C4-2B (cell line): ENCODE results near the gene RGS11.
A peak's percentile ranks its signal among the peaks of the same experiment; 100 is the strongest.
"Not testable (repeated sequence)": the region's sequence is repeated elsewhere in the genome, so short reads cannot be mapped to it uniquely, and the experiment has no call there.

Experiments
- H3K27ac ChIP-seq: fragments of 450-650 bp; 2 replicates; pipeline ENCODE4 v1.5.1; 2017
- ZFX ChIP-seq: fragments of 450-650 bp; IDR thresholded peaks from 2 replicates; pipeline ENCODE4 v1.6.1; 2017
- TF ChIP-seq, protein P1 (sequence below): fragments of 450-650 bp; conservative IDR thresholded peaks from 2 replicates; pipeline ENCODE4 v1.5.1; 2017; ENCODE audit warnings: mild to moderate bottlenecking

Gene RGS11

DNA sequence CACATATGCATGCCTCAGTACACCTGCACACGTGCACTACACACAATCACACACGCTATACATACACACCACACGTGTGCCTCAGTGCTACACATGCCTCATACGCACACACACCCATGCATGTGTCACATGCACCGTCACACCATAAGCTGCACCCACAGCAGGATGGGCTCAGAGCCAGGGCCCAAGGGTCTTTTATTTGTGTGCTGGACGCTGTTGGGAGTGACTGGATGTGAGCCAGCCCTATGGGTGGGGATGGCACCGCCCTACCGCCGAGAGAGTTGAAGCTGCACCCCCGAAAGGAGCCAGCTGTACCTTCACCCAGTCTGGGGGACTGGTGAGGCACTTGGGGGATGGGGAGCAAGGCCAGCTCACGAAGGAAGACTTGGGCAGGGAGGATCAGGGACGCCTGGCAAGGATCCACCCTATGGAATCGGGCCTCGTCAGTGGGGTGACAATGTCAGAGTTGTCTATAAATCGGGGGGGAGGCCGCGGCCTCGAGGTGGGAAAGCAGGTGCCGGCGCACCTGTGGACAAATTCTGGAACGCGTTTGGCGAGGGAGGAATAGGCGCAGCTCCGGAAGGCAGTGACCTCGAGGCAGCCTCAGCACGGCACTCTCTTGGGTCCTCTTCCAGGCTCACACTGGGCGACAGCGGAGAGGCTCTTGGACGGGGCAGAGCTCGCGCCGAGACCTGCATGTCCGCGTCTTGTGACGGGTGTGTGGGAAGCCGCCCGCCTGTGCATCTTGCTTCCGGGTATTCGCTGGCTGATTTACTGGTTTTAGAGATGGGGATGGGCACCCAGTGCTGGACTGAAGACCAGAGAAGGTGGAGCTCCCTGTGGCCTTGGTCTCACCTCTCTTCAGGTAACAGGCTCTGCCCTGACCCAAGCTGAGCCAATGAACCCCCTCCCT lies 7.3 kb downstream of the RGS11 start:
- H3K27ac ChIP-seq, result peak overlapping the region; percentile 54
- no peak for TF ChIP-seq ZFX
- TF ChIP-seq, protein P1, sequence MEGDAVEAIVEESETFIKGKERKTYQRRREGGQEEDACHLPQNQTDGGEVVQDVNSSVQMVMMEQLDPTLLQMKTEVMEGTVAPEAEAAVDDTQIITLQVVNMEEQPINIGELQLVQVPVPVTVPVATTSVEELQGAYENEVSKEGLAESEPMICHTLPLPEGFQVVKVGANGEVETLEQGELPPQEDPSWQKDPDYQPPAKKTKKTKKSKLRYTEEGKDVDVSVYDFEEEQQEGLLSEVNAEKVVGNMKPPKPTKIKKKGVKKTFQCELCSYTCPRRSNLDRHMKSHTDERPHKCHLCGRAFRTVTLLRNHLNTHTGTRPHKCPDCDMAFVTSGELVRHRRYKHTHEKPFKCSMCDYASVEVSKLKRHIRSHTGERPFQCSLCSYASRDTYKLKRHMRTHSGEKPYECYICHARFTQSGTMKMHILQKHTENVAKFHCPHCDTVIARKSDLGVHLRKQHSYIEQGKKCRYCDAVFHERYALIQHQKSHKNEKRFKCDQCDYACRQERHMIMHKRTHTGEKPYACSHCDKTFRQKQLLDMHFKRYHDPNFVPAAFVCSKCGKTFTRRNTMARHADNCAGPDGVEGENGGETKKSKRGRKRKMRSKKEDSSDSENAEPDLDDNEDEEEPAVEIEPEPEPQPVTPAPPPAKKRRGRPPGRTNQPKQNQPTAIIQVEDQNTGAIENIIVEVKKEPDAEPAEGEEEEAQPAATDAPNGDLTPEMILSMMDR, result no peak

DNA sequence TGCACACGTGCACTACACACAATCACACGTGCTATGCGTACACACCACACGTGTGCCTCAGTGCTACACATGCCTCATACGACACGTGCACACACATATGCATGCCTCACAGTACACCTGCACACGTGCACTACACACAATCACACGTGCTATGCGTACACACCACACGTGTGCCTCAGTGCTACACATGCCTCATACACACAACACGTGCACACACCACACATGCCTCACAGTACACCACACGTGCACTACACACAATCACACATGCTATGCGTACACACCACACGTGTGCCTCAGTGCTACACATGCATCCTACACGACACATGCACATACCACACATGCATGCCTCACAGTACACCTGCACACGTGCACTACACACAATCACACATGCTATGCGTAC lies 8.2 kb downstream of the RGS11 start:
- H3K27ac ChIP-seq, result not testable (repeated sequence)

DNA sequence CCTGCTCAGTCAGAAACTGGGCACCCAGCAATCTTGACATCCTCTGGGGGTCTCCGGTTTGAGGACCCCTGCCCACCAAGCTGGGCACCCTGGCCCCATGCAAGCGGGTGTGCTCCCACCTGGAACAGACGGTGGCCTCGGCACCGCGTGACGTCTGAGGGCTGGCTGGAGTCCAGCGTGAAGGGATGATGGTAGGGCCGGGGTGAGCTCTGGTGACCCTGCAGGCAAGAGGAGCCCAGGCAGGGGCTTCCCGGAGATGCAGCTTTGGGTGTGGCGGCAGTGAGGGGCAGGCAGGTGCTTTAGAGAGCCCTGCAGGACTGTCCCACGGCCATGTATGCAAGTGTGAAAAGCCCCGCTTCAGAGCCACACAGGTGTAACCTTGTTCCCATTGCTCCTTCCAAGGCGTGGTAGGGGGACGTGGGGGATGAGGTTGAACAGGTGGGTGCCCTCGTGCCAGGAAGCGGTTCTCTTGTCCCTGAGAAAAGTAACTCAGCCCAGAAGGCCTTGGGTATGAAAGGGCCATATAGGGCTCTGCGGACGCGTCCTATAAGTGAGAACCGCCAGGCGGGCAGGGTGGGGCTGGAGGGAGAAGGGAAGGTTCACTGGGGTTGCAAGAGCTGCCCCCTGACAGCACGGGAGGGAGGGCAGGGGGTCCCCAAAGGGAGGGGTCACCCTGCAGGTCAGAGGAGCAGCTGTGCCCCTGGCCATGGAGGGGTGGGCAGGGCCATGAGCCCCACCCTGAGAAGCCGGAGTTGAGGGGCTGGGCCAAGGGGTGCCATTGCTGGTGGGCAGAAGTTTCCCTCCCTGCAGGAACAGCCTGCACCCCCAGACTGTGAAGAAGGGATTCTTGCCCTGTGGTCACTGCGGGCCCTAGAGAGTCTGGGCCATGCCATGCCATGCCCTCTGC lies 9.2 kb downstream of the RGS11 start:
- TF ChIP-seq, protein P1, result no peak
- TF ChIP-seq ZFX, result no peak
- H3K27ac ChIP-seq, result no peak overlapping the region

DNA sequence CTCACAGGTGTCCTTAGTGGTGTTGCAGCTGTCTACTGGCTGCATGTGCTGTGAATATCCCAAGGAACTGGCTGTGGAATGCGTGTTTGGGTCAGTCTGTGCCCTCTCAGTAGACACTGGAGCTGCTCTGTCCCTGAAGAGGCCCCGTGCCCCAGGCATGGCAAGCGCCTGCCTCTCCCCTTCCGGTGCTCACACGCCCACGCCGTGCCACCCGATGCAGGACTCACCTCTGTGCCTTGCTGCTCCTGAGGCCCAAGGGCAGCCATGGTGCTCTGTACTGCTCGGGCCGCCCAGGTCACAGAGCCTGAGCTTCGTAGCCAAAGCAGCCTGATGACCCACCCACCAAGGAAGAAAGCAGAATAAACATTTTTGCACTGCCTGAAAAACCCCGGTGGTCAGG lies 10.0 kb downstream of the RGS11 start:
- TF ChIP-seq, protein P1, result no peak
- TF ChIP-seq ZFX, result no peak
- no peak overlapping the region for H3K27ac ChIP-seq

DNA sequence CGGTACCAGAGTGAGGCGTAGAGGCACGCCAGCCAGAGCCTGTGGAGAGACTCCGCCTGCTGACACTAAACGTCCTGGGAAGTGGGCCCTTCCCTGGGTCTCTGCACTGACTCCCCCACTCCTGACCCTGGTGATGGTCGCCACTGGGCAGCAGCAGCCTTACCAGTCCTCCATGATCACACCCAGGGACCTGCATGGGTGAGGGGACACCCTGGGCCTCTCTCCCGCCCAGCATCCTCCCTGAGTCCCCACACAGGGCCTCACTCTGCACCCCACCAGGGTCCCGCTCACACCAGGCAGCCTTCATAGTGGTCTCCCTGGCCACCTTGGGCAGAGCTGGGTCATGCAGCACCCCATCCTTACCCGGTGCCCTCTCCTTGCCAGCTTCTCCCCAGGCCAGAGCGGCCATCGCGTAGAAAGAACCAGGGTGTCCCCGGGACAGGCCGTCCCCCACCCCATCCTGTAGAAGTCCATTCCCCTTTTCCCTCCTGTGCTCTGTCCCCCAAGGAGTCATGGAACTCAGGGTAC lies 10.7 kb downstream of the RGS11 start:
- no peak overlapping the region for H3K27ac ChIP-seq
- TF ChIP-seq ZFX, result no peak
- TF ChIP-seq, protein P1, result no peak

DNA sequence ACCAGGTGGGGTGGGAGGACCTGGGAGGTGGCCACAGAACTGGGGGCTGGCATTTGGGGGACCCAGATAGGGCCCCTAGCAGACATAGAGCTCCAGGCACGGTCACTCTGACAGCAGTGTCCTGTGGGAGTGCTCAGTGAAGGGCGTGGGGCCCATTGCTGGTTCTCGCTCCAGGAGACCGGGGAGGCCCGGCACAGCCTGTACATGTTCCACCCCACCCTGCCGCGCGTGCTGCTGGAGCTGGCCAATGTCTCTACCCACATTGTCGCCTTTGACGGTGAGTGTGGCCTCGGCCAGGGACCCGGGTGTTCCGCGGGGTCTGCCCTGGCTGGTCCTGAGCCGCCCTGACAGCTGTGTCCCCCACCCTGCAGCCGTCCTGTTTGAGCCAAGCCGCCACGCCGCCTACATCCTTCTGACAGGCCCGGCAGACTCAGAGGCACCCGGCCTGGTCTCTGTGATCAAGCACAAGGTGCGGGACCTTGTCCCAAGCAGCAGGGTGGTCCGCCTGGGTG lies 11.2 kb downstream of the RGS11 start:
- TF ChIP-seq ZFX, result no peak
- TF ChIP-seq, protein P1, result no peak
- H3K27ac ChIP-seq, result no peak overlapping the region

DNA sequence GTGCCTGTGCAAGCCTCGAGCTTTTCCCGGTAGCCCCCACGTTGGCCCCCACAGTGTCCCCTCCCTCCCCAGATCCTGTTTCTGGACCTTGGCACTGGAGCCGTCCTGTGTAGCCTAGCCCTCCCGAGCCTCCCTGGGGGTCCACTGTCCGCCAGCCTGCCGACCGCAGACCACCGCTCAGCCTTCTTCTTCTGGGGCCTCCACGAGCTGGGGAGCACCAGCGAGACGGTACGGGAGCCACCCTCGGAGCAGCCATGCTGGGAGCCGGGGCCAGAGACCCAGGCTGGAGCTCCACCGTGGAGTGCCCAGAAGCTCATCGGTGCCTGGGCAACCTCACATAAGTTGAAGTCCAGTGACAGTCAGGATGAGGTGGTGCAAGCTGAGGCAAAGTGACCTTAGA lies 11.8 kb downstream of the RGS11 start:
- H3K27ac ChIP-seq, result no peak overlapping the region
- no peak for TF ChIP-seq ZFX
- TF ChIP-seq, protein P1, result no peak
